PC-9 (cell line): ENCODE measurements around the gene GRP. TPM values are rescaled to one million over a fixed set of nuclear protein-coding genes. Genes with fewer than 3 reads are reported as not detected.

ENCODE experiments used
- BruUV-seq: library from RNA; stranded (reverse); fragments of 400-500 nt; replicated peaks from 2 replicates; lab custom pipeline; 2021; lab: Mats Ljungman, UMichigan
- CTCF ChIA-PET: fragments of 300-600 bp; sonication (Branson Sonifier 250); formaldehyde crosslinking; loops from one replicate; lab custom pipeline; 2022; ENCODE audit warnings: antibody characterized with exemption; lab: Charles Lee
- POLR2A ChIA-PET: fragments of 300-600 bp; sonication (Branson Sonifier 250); formaldehyde crosslinking; loops from one replicate; lab custom pipeline; 2022; ENCODE audit warnings: antibody characterized with exemption; ENCODE audit not compliant: unreplicated experiment; lab: Charles Lee
- DNase-seq, 2 experiments: peaks; one replicate each; pipeline versions ENCODE4 v3.0.0 to v3.0.0-alpha.2; 2015 to 2022; ENCODE audit warnings: mixed read lengths in 1 of 2
- H2AFZ ChIP-seq: fragments of 200-600 bp; sonication (generic); 2 replicates; pipeline ENCODE4 v1.8.1; 2017; ENCODE audit warnings: antibody characterized with exemption
- H3F3A ChIP-seq: fragments of 200-600 bp; sonication (generic); 2 replicates; pipeline ENCODE4 v1.8.1; 2017; ENCODE audit warnings: antibody characterized with exemption, mild to moderate bottlenecking, low read depth; ENCODE audit not compliant: insufficient read depth
- H3K27ac ChIP-seq: fragments of 200-600 bp; sonication (generic); 2 replicates; pipeline ENCODE4 v1.6.1; 2016; ENCODE audit warnings: mixed run types
- H3K27me3 ChIP-seq: fragments of 200-600 bp; sonication (generic); 2 replicates; pipeline ENCODE4 v1.6.1; 2016; ENCODE audit warnings: low read depth, mixed run types; ENCODE audit not compliant: insufficient read depth
- H3K36me3 ChIP-seq: fragments of 200-600 bp; sonication (generic); 2 replicates; pipeline ENCODE4 v1.6.1; 2016; ENCODE audit warnings: low read depth, mixed run types
- H3K4me1 ChIP-seq: fragments of 200-600 bp; sonication (generic); replicated peaks from 2 replicates; pipeline ENCODE4 v1.6.1; 2016; ENCODE audit warnings: mixed run types; ENCODE audit not compliant: insufficient read depth
- H3K4me2 ChIP-seq: fragments of 200-600 bp; sonication (generic); 2 replicates; pipeline ENCODE4 v1.6.1; 2017; ENCODE audit warnings: mixed run types
- H3K4me3 ChIP-seq: fragments of 200-600 bp; sonication (generic); 2 replicates; pipeline ENCODE4 v1.6.1; 2016; ENCODE audit warnings: mixed run types
- H3K79me2 ChIP-seq: fragments of 200-600 bp; sonication (generic); 2 replicates; pipeline ENCODE4 v1.6.1; 2017; ENCODE audit warnings: low read depth, mixed run types
- H3K9me2 ChIP-seq: fragments of 200-600 bp; sonication (generic); 2 replicates; pipeline ENCODE4 v1.8.1; 2017; ENCODE audit warnings: mild to moderate bottlenecking; ENCODE audit not compliant: insufficient read depth
- H3K9me3 ChIP-seq: fragments of 200-600 bp; sonication (generic); 2 replicates; pipeline ENCODE4 v1.8.1; 2016; ENCODE audit warnings: low read depth; ENCODE audit not compliant: insufficient read depth
- H4K20me1 ChIP-seq: fragments of 200-600 bp; sonication (generic); 2 replicates; pipeline ENCODE4 v1.8.1; 2017; ENCODE audit not compliant: insufficient read depth
- EZH2 ChIP-seq: fragments of 200-600 bp; sonication (generic); IDR thresholded peaks from 2 replicates; pipeline ENCODE4 v1.8.0; 2017; ENCODE audit warnings: antibody characterized with exemption, low read depth
- intact Hi-C: fragments of 100-400 bp; cut with micrococcal nuclease; formaldehyde crosslinking; loops from one replicate; pipeline ENCODE4 v1.10.0; 2022; ENCODE audit not compliant: unreplicated experiment
- total RNA-seq: library from RNA; stranded (reverse); gene quantifications from 2 replicates; pipeline ENCODE4 v1.2.3, GENCODE V29; 2021
- TF ChIP-seq, protein P1 (sequence below): fragments of 200-600 bp; sonication (generic); conservative IDR thresholded peaks from 2 replicates; pipeline ENCODE4 v1.6.1; 2017; ENCODE audit warnings: mixed run types, antibody characterized with exemption, mild to moderate bottlenecking, moderate library complexity

The GRP gene
- total RNA-seq, 1 experiment from 2014 or later = not detected

DNA sequence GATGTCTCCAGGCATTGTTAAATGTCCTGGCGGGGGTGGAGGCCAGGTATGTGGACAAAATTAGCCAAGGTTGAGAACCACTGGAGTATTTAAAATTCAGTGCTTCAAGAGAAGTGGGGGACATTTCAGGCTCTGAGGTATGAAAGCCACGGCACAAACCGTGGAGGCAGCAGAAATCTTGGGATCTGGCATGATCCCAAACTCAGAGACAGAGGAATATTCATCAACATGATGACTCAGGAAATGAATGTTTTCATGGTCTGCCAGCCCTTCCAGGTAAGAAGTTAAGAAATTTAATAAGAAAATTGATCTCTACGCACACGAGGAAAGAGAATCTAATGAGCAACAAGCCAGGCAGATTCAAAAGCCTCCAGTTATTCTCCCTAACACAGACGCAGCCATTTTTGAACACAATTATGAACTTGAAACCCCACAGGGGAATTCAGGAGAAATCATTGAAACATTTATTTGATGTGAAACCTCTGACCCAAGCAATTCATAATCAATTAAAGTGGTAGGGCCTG is 11.3 kb upstream of the GRP start:
- Histone ChIP-seq H3K4me2 (no peak overlapping the region), H3K27me3 (peaks cover 28% of the 10 kb centered on the region), H3K9me2 (no peaks in the 10 kb centered on the region), H3K9me3 (no peaks in the 10 kb centered on the region), H2AFZ (no peak overlapping the region), H3K4me3 (no peak overlapping the region), H3F3A (no peaks in the 10 kb centered on the region), H4K20me1 (no peaks in the 10 kb centered on the region), H3K4me1 (no peaks in the 10 kb centered on the region), H3K36me3 (no peaks in the 10 kb centered on the region), H3K27ac (no peak overlapping the region), H3K79me2 (no peaks in the 10 kb centered on the region)
- BruUV-seq = no TSS peak
- TF ChIP-seq EZH2 = no peak
- TF ChIP-seq, protein P1, sequence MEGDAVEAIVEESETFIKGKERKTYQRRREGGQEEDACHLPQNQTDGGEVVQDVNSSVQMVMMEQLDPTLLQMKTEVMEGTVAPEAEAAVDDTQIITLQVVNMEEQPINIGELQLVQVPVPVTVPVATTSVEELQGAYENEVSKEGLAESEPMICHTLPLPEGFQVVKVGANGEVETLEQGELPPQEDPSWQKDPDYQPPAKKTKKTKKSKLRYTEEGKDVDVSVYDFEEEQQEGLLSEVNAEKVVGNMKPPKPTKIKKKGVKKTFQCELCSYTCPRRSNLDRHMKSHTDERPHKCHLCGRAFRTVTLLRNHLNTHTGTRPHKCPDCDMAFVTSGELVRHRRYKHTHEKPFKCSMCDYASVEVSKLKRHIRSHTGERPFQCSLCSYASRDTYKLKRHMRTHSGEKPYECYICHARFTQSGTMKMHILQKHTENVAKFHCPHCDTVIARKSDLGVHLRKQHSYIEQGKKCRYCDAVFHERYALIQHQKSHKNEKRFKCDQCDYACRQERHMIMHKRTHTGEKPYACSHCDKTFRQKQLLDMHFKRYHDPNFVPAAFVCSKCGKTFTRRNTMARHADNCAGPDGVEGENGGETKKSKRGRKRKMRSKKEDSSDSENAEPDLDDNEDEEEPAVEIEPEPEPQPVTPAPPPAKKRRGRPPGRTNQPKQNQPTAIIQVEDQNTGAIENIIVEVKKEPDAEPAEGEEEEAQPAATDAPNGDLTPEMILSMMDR = no peak
- ChIA-PET POLR2A (no interaction called here), CTCF (no interaction called here)
- intact Hi-C loops = no loop called here
- DNase-seq = no peak

DNA sequence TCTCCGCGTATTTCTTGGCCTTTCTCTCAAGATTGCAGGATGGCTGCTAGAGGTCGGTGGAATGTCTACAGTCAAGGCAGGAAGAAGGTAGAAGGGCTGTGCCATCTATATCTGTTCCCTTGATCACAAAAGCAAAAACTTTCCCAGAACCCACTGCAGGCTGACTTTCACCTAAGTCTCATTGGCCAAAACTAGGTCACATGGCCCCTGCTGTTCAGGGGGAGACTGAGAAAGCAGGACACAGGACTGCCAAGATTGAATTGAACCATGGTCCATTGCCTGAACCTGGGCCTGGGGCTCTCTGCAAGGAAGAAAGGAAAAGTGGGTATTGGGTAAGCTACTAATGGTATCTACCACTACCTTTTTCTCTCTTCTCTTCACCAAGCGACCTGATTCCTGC is 9.7 kb upstream of the GRP start:
- Histone ChIP-seq H3K4me3 (no peak overlapping the region), H3K36me3 (no peaks in the 10 kb centered on the region), H3K9me2 (no peaks in the 10 kb centered on the region), H3F3A (no peaks in the 10 kb centered on the region), H3K4me1 (no peaks in the 10 kb centered on the region), H3K4me2 (no peak overlapping the region), H4K20me1 (no peaks in the 10 kb centered on the region), H3K27ac (no peak overlapping the region), H3K27me3 (peaks cover 38% of the 10 kb centered on the region), H2AFZ (no peak overlapping the region), H3K79me2 (no peaks in the 10 kb centered on the region), H3K9me3 (no peaks in the 10 kb centered on the region)
- intact Hi-C loops = no loop called here
- ChIA-PET CTCF (no interaction called here), POLR2A (no interaction called here)
- TF ChIP-seq, protein P1 = no peak
- TF ChIP-seq EZH2 = no peak
- no TSS peak for BruUV-seq
- DNase-seq = no peak

DNA sequence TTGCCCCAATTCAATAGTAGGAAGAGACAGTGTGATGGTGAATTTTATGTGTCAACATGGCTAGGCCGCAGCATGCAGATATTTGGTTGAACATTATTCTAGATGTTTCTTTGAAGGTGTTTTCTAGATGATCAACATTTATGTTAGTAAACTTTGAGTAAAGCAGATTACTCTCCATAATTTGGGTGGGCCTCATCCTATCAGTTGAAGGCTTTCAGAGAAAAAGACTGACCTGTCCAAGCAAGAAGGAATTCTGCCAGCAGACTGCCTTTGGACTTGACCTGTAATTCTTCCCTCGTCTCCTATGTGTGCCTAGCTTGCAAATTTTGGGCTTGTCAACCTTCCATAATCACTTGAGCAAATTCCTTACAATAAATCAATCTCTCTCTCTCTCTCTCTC is 8.3 kb upstream of the GRP start:
- no peak for DNase-seq
- intact Hi-C loops = no loop called here
- POLR2A ChIA-PET = no interaction called here
- Histone ChIP-seq H3K27me3 (peaks cover 50% of the 10 kb centered on the region), H3K36me3 (no peaks in the 10 kb centered on the region), H3F3A (no peaks in the 10 kb centered on the region), H3K9me3 (no peaks in the 10 kb centered on the region), H3K4me3 (no peak overlapping the region), H2AFZ (no peak overlapping the region), H3K4me1 (no peaks in the 10 kb centered on the region), H4K20me1 (no peaks in the 10 kb centered on the region), H3K9me2 (no peaks in the 10 kb centered on the region), H3K79me2 (no peaks in the 10 kb centered on the region), H3K27ac (no peak overlapping the region), H3K4me2 (no peak overlapping the region)
- TF ChIP-seq, protein P1 = no peak
- no peak for TF ChIP-seq EZH2
- CTCF ChIA-PET = no interaction called here
- no TSS peak for BruUV-seq
